H54 (cell line): ENCODE measurements around the gene TAL1.
A peak's percentile ranks its signal among the peaks of the same experiment; 100 is the strongest.

Source experiments
- DNase-seq: peaks from one replicate; pipeline ENCODE4 v3.0.0; 2011; ENCODE audit warnings: low spot score, mixed read lengths; ENCODE audit not compliant: insufficient read length
- FAIRE-seq: peaks from 3 replicates; lab custom pipeline; 2011; peaks lifted over from hg19 to GRCh38; lab: Jason Lieb, UNC
- POLR2A ChIP-seq: IDR thresholded peaks from 2 replicates; pipeline ENCODE4 v1.6.1; 2011; ENCODE audit warnings: low read depth, mild to moderate bottlenecking, low read length

Gene TAL1

DNA sequence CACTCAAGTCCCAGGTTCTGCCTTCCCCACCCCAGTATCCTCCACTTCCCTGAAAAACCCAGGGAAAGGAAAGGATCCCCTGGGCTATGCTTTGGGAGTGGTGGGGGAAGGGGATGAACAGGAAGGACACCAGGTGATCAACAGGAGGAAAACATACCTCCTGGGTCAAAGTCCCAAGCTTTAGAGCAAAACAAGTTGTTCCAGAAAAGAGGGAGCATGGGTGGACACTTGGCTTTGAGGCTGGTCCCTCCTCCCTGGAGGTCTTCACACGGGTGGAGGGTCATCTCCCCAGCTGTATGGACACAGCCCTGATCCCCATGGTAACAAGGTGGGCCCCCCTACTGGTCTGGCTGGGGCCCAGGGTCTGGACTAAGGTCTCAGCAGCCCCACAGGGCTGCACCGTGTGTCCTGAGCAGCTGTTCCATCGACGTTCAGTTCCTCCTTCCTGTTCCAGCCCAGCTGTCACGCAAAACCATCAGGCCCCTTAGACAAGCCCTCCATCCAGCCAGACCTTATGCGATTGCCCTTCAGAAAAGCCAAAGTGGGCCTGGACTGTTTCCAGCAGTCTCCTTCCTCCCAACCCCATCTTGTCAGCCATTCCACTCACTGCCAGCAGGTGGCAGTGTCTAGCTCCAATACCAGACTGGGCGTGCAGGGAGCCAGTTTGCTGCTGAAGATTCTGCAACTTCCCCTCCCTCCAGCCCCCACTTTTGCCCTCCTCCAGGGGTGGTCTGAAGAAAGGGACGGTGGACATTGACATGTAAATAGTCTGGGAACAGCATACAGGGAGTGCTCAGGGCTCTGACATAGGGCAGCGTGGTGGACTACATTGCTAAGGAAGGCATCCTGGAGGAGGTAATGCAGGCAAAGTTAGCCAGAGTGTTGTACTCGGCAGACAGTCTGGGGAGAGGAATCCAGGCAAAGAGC is 39.3 kb downstream of the TAL1 start:
- FAIRE-seq (no peak), DNase-seq (peak; percentile 38)
- TF ChIP-seq POLR2A: no peak

DNA sequence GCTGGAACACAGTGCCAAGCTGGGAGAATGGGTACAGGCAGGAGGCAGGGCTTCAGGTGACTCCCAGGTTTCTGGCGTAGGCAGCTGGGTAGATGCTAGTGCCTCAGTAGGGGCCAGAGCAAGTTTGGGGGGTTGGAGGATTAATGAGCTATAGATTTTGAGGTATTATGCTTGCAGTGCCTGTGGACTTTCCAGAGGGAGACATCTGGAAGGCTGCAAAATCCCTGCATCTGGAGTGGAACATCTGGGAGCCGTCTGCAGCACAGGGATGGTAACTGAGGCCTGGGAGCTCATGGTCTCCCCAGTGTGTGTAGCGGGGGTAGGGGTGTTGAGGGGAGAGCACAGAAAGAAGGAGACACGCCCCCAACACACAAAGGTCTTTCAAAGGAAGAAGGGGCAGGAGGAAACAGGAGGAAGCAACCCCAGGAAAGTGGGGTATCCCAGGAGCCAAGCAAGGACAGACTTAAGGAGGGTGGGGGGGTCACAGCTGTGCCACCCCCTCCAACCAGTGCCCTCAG is 40.0 kb downstream of the TAL1 start:
- FAIRE-seq: no peak
- no peak for DNase-seq
- TF ChIP-seq POLR2A: no peak

DNA sequence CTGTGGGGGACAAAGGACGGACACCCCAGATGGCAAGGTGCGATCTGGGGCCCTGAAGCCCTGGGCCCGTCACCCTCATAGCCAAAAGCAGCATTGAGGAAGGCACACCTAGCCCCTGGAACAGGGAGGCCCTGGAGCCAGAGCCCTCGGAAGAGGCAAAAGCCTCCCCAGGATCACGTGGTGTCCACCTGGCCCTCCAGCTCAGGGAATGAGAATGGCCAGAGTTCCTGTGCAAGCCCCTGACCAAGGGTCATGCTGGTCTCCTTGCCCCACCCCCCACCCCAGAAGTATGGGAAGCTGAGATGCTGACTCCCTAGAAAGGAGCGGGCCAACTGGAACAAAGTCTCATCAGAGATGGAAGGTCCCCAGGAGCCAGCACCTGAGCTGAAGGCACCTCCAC is 41.2 kb downstream of the TAL1 start:
- DNase-seq (no peak), FAIRE-seq (no peak)
- no peak for TF ChIP-seq POLR2A

GRCh38 chr1:47190509-47190855 is 41.5 kb downstream of the TAL1 start:
- no peak for TF ChIP-seq POLR2A
- FAIRE-seq (no peak), DNase-seq (no peak)

DNA sequence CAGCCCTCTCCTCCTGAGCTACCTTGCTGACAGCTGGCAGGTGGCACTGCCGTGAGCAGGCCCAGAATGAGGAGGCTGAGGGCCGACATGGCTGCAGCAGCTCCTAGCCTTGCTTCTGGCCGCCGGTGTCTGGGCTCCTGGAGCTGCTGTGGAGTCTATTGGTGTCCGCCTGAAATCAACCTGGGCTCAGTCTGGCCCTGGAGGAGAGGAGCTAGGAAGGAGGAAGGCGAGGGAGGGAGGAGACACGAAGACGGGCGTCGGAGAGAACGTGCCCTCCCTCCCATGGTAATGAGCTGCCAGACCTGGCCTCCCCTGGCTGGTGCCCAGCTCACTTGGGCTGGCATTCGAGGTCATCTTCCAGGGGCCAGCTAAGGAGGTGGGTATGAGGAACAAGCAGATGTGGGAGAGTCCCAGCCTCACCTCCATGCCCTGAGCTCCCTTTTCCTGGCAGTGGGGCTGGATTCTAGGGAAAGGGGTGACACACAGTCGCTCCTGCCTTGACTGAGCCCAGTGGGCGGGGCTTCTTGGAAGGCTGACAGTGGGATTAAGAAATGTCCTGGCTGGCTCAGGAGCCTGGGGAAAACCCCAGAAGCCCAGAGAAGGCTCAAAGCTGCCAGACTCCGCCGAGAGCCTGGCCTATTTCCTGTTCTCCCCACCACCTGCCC is 42.0 kb downstream of the TAL1 start, which contains the start of gene PDZK1IP1:
Gene PDZK1IP1 (minus strand): TSS at position 193 of the 665 bp plus-strand sequence. CDS start 104 bp downstream, at position 89.
- no peak for TF ChIP-seq POLR2A
- no peak for FAIRE-seq
- no peak for DNase-seq

GRCh38 chr1:47188791-47189785 is 42.9 kb downstream of the TAL1 start:
- no peak for TF ChIP-seq POLR2A
- FAIRE-seq: no peak
- no peak for DNase-seq

DNA sequence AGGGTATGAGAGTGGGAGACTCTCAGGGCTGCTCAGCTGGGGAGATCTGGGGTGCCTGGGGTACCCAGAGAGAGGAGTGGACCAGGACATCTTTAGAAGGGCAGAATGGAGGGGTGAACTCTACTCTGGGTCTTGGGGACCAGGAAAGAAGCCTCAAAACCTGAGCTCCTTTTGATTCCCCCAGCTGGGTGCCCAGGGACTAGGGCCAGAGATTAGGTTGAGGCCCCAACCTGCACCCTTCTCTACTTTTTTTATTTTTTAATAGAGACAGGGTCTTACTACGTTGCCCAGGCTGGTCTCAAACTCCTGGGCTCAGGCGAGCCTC is 44.1 kb downstream of the TAL1 start:
- no peak for TF ChIP-seq POLR2A
- FAIRE-seq (no peak), DNase-seq (no peak)

DNA sequence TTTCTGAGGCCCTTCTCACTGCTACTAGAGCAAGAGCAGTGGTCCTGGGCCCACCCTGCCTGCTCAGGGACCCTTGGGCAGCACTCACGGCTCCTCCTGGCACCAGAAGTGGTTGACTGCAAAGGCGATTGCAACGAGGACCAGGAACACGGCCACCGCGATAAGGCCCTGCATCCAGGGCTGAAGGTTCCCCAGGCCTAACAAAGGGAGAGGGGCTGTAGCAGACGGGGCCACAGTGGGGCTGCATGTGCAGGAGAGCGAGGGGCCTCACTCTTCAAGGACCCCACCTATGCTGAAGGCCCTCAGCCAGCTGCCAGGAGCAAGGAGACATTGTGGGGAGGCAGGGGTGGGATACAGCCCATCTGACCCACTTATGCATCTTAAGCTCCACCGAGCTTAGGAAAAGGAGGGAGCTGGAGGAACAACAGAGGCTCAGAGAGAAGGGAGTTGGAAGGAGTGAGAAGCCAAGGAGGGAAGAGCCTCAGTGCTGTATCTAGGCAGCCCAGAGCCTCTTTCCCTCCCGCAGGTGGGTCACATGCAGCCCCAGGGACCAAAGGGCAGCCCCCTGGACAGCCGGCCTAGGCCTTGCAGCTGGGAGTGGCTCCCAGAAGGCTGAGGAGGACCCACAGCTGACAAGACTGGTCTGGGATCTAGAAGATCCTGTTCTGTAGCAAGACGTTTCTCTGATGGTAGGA is 44.6 kb downstream of the TAL1 start:
- FAIRE-seq: no peak
- no peak for TF ChIP-seq POLR2A
- no peak for DNase-seq

GRCh38 chr1:47186267-47187185 is 45.5 kb downstream of the TAL1 start:
- DNase-seq (no peak), FAIRE-seq (no peak)
- TF ChIP-seq POLR2A: no peak

DNA sequence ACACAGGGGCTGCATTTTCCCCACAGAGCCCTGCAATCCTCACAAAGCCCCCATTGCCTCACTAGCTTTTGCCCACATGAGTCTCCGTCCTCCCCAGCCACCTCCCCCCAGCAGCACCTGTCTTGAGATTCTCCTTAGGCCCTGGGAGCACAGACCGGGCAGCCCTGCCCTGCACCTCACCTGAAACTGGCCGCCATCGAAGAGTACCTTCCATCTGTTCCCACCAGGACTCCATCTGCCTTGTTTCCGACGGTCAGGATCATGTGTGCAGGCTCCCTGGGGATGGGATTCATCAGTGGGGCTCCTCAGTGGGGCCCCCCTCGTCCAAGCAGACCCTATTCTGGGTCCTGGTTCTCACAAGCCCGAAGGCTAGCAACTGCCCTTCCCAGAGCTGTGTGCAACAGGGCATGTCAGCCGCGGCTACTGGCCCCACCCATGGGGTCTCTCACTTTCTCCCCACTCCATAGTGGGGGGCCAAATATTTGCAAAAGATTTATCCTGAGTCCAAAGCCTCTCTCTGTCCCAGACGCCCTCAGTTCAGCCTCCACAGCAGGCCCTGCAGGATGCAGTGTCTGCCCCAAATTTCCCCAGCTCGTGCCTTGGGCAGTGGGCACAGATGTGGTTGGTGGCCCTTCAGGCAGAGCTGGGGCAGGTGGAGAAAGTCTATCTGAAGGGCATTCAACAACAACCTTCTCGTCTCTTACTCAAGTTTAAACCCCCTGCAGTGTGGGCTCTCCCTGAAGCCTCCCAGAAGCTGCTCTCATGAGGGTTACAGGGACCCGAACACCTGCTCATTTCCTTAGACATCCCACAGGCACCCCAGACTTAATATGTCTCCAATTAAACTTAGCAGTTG is 47.0 kb downstream of the TAL1 start:
- no peak for FAIRE-seq
- no peak for DNase-seq

More for the DNA sequence above, 47.0 kb downstream of the TAL1 start:
- TF ChIP-seq POLR2A: no peak
